ENCODE data around the gene FAM13C. TPM values are rescaled to one million over a fixed set of nuclear protein-coding genes. Genes with fewer than 3 reads are reported as not detected.

The FAM13C gene
- total and polyA plus RNA-seq, 2 of the 4 experiments (the other 2 are of a cell fraction): 1.6 to 2.9 TPM

- Histone ChIP-seq H2BK5ac (ENCODE audit: low read depth, low read length, poor library complexity, severe bottlenecking) (no peak overlapping the region), H2BK15ac (ENCODE audit: low read depth, low read length) (no peak overlapping the region), H2AFZ (replicated peaks; ENCODE audit: low read length, poor library complexity) (no peak overlapping the region), H3K9me3 (ENCODE audit: control insufficient read depth, insufficient read depth, low read length) (no peaks in the 10 kb centered on the region), H2BK20ac (ENCODE audit: low read depth, low read length) (no peak overlapping the region), H2AK5ac (ENCODE audit: low read depth, low read length) (no peak overlapping the region), H4K5ac (ENCODE audit: low read depth, low read length) (no peak overlapping the region), H3K79me1 (ENCODE audit: low read depth in 1 of 2, low read length in 2 of 2) (no peaks in the 10 kb centered on the region), H3K4me2 (ENCODE audit: low read depth, low read length) (no peak overlapping the region), H3K18ac (ENCODE audit: low read depth, low read length) (no peak overlapping the region), H2BK120ac (ENCODE audit: low read depth, low read length) (no peak overlapping the region), H3K36me3 (ENCODE audit: control insufficient read depth, insufficient read depth, low read length) (no peaks in the 10 kb centered on the region), H3K27ac (ENCODE audit: insufficient read depth, low read length) (no peak overlapping the region), H4K20me1 (ENCODE audit: insufficient read depth, low read length) (no peaks in the 10 kb centered on the region), H3K4me1 (ENCODE audit: control insufficient read depth, insufficient read depth, low read length) (no peaks in the 10 kb centered on the region), H3K23ac (ENCODE audit: low read depth, low read length) (no peak overlapping the region), H3K4ac (ENCODE audit: low read depth, low read length) (no peak overlapping the region), H3K56ac (ENCODE audit: extremely low read depth, insufficient read depth, low read length) (no peak overlapping the region), H3K9me1 (ENCODE audit: insufficient read depth, low read length) (no peaks in the 10 kb centered on the region), H4K8ac (ENCODE audit: low read depth in 2 of 2, low read length in 2 of 2) (no peak overlapping the region), H3K9ac (ENCODE audit: low read depth, low read length) (no peak overlapping the region), H4K91ac (ENCODE audit: insufficient read depth, low read depth, low read length) (no peak overlapping the region), H3K27me3 (ENCODE audit: control insufficient read depth, insufficient read depth, low read length) (no peaks in the 10 kb centered on the region), H3K4me3 (ENCODE audit: insufficient read depth, low read depth, low read length) (no peak overlapping the region), H3K14ac (replicated peaks; ENCODE audit: low read depth, low read length) (no peak overlapping the region), H2AK9ac (replicated peaks; ENCODE audit: low read depth, low read length, poor library complexity) (no peak overlapping the region)
- dilution Hi-C loops (cut with HindIII; ENCODE audit: low sequenced_read_pairs, unreplicated experiment): no loop called here
- ChIA-PET CTCF (no interaction called here), POLR2A (ENCODE audit: unreplicated experiment) (no interaction called here)
- no peak for TF ChIP-seq FOS (IDR thresholded peaks at IDR 0.05; ENCODE audit: low read depth, low read length)
- no peak for TF ChIP-seq NFE2L2 (IDR thresholded peaks at IDR 0.05; ENCODE audit: low read depth, low read length)
- no peak for TF ChIP-seq RCOR1 (IDR thresholded peaks at IDR 0.05; ENCODE audit: insufficient replicate concordance, low read length)
- TF ChIP-seq CEBPB (IDR thresholded peaks at IDR 0.05; ENCODE audit: low read depth, low read length): no peak
- TF ChIP-seq SMC3 (IDR thresholded peaks at IDR 0.05; ENCODE audit: low read depth, low read length): no peak
- TF ChIP-seq ELK1 (IDR thresholded peaks at IDR 0.05; ENCODE audit: borderline replicate concordance, low read depth, low read length): no peak
- in situ Hi-C loops (cut with MboI; ENCODE audit: low sequenced_read_pairs): loop anchor here (5.0 to 10.0 kb wide), 3 partner anchors 222 to 382 kb away; no protein-coding TSS in a partner anchor
- no CpG with 5 or more reads among the region's 3 CpGs for WGBS, 2 experiments (ENCODE audit: extremely low coverage in 2 of 2, insufficient read length in 1 of 2)
- no peak for ATAC-seq (ENCODE audit: low read depth)
- DNase-seq: no peak
- intact Hi-C loops (cut with micrococcal nuclease): loop anchor here (10.0 kb wide), 1 partner anchor 562 kb away; no protein-coding TSS in a partner anchor
- BruUV-seq (replicated peaks): no TSS peak
These were observed 119.4 kb downstream of the FAM13C start for GRCh38 chr10:59242991-59243390.
